HepG2 (cell line): ENCODE measurements around the gene DLX5. TPM values are rescaled to one million over a fixed set of nuclear protein-coding genes. Genes with fewer than 3 reads are reported as not detected.

Source experiments
- CERS6 ChIP-seq: sonication (generic); formaldehyde crosslinking; IDR thresholded peaks from 2 replicates; pipeline ENCODE4 v1.5.0; 2020; ENCODE audit warnings: missing genetic modification reagents
- CREM ChIP-seq, 2 experiments: sonication (generic) in 1 of 2; formaldehyde crosslinking in 1 of 2; IDR thresholded peaks; 2 replicates each; pipeline versions ENCODE4 v1.4.0 to v1.6.1; 2016 to 2020; ENCODE audit warnings: antibody characterized with exemption in 1 of 2, mild to moderate bottlenecking in 1 of 2, missing genetic modification reagents in 1 of 2
- DMAP1 ChIP-seq: IDR thresholded peaks from 2 replicates; pipeline ENCODE4 v1.6.1; 2016
- FOSL1 ChIP-seq: sonication (generic); formaldehyde crosslinking; IDR thresholded peaks from 2 replicates; pipeline ENCODE4 v1.9.0; 2021; ENCODE audit warnings: missing genetic modification reagents, borderline replicate concordance
- KLF15 ChIP-seq: sonication (generic); formaldehyde crosslinking; IDR thresholded peaks from 2 replicates; pipeline ENCODE4 v1.8.1; 2023; ENCODE audit warnings: borderline replicate concordance, mild to moderate bottlenecking, inconsistent platforms, missing genetic modification reagents, mixed read lengths
- MAFF ChIP-seq: IDR thresholded peaks from 2 replicates; pipeline ENCODE4 v1.6.1; 2011; ENCODE audit warnings: low read depth, low read length, improper control_type of control experiment
- MEIS2 ChIP-seq: sonication (generic); formaldehyde crosslinking; IDR thresholded peaks from 2 replicates; pipeline ENCODE4 v1.9.0; 2021; ENCODE audit warnings: mild to moderate bottlenecking, missing genetic modification reagents
- MIER2 ChIP-seq: IDR thresholded peaks from 2 replicates; pipeline ENCODE4 v1.6.1; 2016; ENCODE audit warnings: missing biosample characterization, missing genetic modification reagents
- PAF1 ChIP-seq: IDR thresholded peaks from 2 replicates; pipeline ENCODE4 v1.6.1; 2016; ENCODE audit warnings: missing genetic modification reagents, missing compliant biosample characterization
- PRDM15 ChIP-seq: sonication (generic); formaldehyde crosslinking; IDR thresholded peaks from 2 replicates; pipeline ENCODE4 v1.4.0; 2020; ENCODE audit warnings: missing genetic modification reagents
- SMARCC2 ChIP-seq: fragments of 450-650 bp; IDR thresholded peaks from 2 replicates; pipeline ENCODE4 v1.6.1; 2017; ENCODE audit warnings: antibody characterized with exemption, mild to moderate bottlenecking
- TEAD3 ChIP-seq: optimal IDR thresholded peaks from 2 replicates; pipeline ENCODE3; 2016; ENCODE audit warnings: borderline replicate concordance
- TFDP2 ChIP-seq: sonication (generic); formaldehyde crosslinking; IDR thresholded peaks from 2 replicates; pipeline ENCODE4 v1.4.0; 2020; ENCODE audit warnings: missing genetic modification reagents
- ZFP37 ChIP-seq: sonication (generic); formaldehyde crosslinking; IDR thresholded peaks from 2 replicates; pipeline ENCODE4 v1.4.0; 2020; ENCODE audit warnings: missing genetic modification reagents, borderline replicate concordance
- ZKSCAN5 ChIP-seq: sonication (generic); formaldehyde crosslinking; IDR thresholded peaks from 2 replicates; pipeline ENCODE4 v1.5.1; 2020; ENCODE audit warnings: mild to moderate bottlenecking, missing genetic modification reagents
- ZNF326 ChIP-seq: sonication (generic); formaldehyde crosslinking; IDR thresholded peaks from 2 replicates; pipeline ENCODE4 v1.4.0; 2020; ENCODE audit warnings: missing genetic modification reagents, borderline replicate concordance
- ZNF367 ChIP-seq: sonication (generic); formaldehyde crosslinking; IDR thresholded peaks from 2 replicates; pipeline ENCODE4 v1.4.0; 2020; ENCODE audit warnings: missing genetic modification reagents, borderline replicate concordance
- ZNF616 ChIP-seq: sonication (generic); formaldehyde crosslinking; IDR thresholded peaks from 2 replicates; pipeline ENCODE4 v1.5.0; 2020; ENCODE audit warnings: low read depth, mild to moderate bottlenecking, missing genetic modification reagents
- ZNF770 ChIP-seq: sonication (generic); formaldehyde crosslinking; IDR thresholded peaks from 2 replicates; pipeline ENCODE4 v1.5.0; 2020; ENCODE audit warnings: mild to moderate bottlenecking, missing genetic modification reagents
- ZNF777 ChIP-seq: sonication (generic); formaldehyde crosslinking; IDR thresholded peaks from 2 replicates; pipeline ENCODE4 v1.4.0; 2020; ENCODE audit warnings: missing genetic modification reagents
- ZNF780A ChIP-seq: sonication (generic); formaldehyde crosslinking; IDR thresholded peaks from 2 replicates; pipeline ENCODE4 v1.8.0; 2022; ENCODE audit warnings: mild to moderate bottlenecking, missing genetic modification reagents, moderate library complexity
- polyA plus RNA-seq, 8 experiments: library from polyadenylated mRNA; depleted of rRNA in 3 of 8; stranded (reverse) in 7 of 8; unstranded in 1 of 8; fragments of >200 nt; fragmentation: Illumina TruSeq in 4 of 8; extraction: Trizol in 4 of 8; gene quantifications; 2 replicates each; pipeline versions ENCODE4 v1.2.1 to v1.2.3, GENCODE V29; 2011 to 2016; ENCODE audit warnings: low read depth in 4 of 8, missing spikeins in 1 of 8, mixed read lengths in 1 of 8; ENCODE audit not compliant: insufficient read depth in 1 of 8
- total RNA-seq, 5 experiments: library from RNA; depleted of rRNA; stranded (reverse); fragments of >200 nt; fragmentation: Illumina TruSeq; extraction: Trizol; gene quantifications; 2 replicates each; pipeline ENCODE4 v1.2.3, GENCODE V29; 2016; ENCODE audit warnings: low read depth in 1 of 5

DLX5 gene
- total and polyA plus RNA-seq, 2 of the 13 experiments (the other 11 are each of a cell fraction or from before 2014, with no cell fraction given) = not detected

GRCh38 chr7:97006055-97006815 lies 18.4 kb downstream of the DLX5 start (continued):
- no peak for TF ChIP-seq PRDM15
- TF ChIP-seq ZNF616 (CRISPR knock-in tag) = no peak; the same call in 1 of the 2 replicates
- no peak for TF ChIP-seq ZNF326 (CRISPR knock-in tag)
- TF ChIP-seq ZNF780A (CRISPR knock-in tag) = no peak
- no peak for TF ChIP-seq FOSL1 (CRISPR knock-in tag)
- TF ChIP-seq TFDP2 (CRISPR knock-in tag) = no peak
- no peak for TF ChIP-seq ZFP37 (CRISPR knock-in tag)
- no peak for TF ChIP-seq SMARCC2
- TF ChIP-seq MEIS2 (CRISPR knock-in tag) = 0 out of 2 replicates have a peak, but pooled peaks have one; percentile 1
- no peak; the same call in 1 of the 2 replicates for TF ChIP-seq DMAP1 (CRISPR knock-in tag)
- no peak for TF ChIP-seq ZKSCAN5 (CRISPR knock-in tag)
- no peak for TF ChIP-seq MAFF
- no peak for TF ChIP-seq MIER2 (CRISPR knock-in tag)
- TF ChIP-seq TEAD3 (CRISPR knock-in tag) = peak; percentile 30
- TF ChIP-seq ZNF777 = peak; percentile 81
- TF ChIP-seq KLF15 = no peak
- no peak for TF ChIP-seq CERS6
- TF ChIP-seq PAF1 (CRISPR knock-in tag) = no peak
- no peak for TF ChIP-seq CREM (IDR thresholded peaks at IDR 0.05)
- TF ChIP-seq CREM (CRISPR knock-in tag; IDR thresholded peaks at IDR 0.05) = no peak
- TF ChIP-seq ZNF367 = no peak; the same call in 1 of the 2 replicates
- no peak for TF ChIP-seq ZNF770 (CRISPR knock-in tag)
